Measurements from ENCODE around the gene DPP6. TPM values are rescaled to one million over a fixed set of nuclear protein-coding genes. Genes with fewer than 3 reads are reported as not detected.

The DPP6 gene
- polyA plus RNA-seq, 4 donors, result 42.7 to 61.2 (median 48.9) TPM

GRCh38 chr7:154864523-154864891, 812.3 kb downstream of the DPP6 start:
- DNase-seq (ENCODE audit: low read depth in 4 of 4, low spot score in 3 of 4), result peak in 2 of 4 donors; percentile 33 to 43

GRCh38 chr7:154865984-154866685, 813.9 kb downstream of the DPP6 start:
- DNase-seq (ENCODE audit: low read depth in 4 of 4, low spot score in 3 of 4), result no peak

DNA sequence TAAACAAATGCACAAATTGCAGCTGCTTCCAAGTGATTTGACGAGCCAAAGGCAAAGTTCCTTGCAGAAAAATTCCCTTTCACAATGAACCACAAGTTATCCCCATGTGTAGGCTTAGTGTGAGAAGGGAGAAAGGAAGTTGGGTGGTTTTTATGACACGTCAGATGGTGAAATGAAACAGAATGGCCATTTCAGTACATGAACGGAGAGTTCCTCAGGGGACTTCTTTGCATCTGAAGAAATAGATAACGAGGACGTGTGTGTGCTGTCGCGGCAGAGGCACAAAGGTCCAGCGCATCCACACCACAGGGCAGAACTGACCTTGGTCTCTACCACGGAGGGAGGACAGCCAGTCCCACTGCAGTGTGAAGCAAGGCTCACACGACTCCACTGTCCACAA, 814.9 kb downstream of the DPP6 start:
- DNase-seq (ENCODE audit: low read depth in 4 of 4, low spot score in 3 of 4), result no peak

- DNase-seq (ENCODE audit: low read depth in 4 of 4, low spot score in 3 of 4), result no peak
These were observed 816.7 kb downstream of the DPP6 start for GRCh38 chr7:154868921-154869320.

DNA sequence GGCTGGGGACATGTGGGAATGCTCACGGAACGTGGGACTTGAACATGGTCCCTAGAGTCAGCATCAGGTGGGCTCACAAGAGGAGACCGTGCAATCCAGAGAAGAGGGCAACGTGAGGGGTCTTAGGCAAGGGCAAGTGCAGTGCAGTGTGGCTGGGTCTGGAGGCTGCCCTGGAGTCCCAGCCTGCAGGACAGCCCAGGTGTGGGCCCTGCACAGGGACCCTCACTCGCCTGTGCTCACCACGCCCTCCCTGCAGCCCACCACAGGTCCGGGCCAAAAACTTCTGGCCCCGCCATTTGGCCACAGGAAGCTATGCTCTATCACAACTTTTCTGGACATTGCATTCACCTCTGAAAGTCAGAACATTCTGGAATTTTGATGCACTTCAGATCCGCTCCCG, 817.2 kb downstream of the DPP6 start:
- no peak for DNase-seq (ENCODE audit: low read depth in 4 of 4, low spot score in 3 of 4)

DNA sequence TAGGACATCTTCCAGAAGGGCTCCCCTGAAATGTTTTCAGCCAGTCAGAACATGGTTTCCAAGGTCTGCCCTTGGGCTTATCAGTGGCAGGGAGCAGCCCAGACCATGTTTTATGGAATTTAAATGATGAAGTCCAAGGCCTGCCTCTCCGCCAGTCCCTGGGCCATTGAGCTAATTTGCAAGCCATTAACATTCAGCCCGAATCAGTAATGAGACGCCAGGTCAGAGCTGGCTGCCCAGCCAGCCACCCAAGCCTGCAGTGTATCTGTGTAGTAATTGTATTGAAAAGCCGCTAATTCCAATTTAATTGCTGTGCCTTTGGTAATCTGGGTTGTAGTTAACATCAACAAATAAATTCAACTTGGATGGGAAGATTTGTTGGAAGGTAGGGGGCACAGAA, 819.3 kb downstream of the DPP6 start:
- no peak for DNase-seq (ENCODE audit: low read depth in 4 of 4, low spot score in 3 of 4)

- no peak for DNase-seq (ENCODE audit: low read depth in 4 of 4, low spot score in 3 of 4)
These were observed 819.9 kb downstream of the DPP6 start for GRCh38 chr7:154871928-154872750.

- DNase-seq (ENCODE audit: low read depth in 4 of 4, low spot score in 3 of 4), result no peak
These were observed 820.8 kb downstream of the DPP6 start for GRCh38 chr7:154872811-154873499.

DNA sequence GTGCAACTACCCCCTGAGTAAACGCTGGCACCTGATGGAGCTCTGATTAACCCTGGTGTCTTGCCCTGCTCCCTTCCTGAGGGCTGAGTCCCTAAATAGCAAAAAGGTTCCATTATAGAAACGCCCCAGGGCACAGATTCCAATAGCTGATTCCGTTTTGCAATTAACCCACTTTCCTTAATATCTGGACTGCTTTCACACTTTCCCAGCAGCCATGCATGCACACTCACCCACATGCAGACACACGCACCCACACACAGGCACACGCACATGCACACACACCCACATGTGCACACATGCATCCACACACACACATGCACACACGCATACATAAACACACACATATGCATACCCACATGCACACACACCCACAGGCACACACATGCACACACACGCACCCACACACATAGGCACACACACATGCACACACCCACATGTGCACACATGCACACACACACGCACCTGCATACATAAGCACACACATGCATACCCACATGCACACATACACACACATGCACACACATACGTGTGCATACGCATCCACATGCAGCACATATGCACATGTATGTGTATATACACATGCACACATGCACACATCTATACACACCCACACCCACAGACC, 821.4 kb downstream of the DPP6 start:
- DNase-seq (ENCODE audit: low read depth in 4 of 4, low spot score in 3 of 4), result no peak

DNA sequence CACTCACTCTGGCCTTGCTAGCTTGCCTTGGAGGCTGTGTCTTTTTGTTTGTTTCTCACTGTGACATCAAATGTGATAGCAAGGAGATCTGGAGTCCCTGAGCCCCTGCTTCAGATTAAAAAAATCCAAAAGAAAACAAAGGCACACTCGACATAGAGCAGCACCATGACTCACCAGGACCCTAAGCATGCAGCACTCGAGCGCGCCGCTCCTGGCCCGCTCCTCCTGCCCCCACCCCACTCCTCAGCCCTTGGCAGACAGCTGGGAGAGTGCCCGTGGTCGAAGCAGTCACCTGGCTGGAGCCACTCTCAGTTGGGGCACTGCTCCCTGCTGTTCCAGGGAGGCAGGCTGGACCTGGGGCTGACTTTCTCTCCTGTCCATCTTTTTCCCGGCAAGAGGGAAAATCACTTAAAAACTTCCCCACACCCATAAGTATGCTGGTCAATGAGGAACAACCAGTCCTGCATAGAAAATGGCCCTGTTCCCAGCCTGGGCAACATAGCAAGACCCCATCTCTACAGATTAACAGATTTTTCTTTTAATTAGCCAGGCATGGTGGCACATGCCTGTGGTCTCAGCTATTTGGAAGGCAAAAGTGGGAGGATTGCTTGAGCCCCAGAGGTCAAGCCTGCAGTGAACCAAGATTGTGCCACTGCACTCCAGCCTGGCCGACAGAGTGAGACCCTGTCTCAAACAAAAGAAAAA, 822.4 kb downstream of the DPP6 start:
- no peak for DNase-seq (ENCODE audit: low read depth in 4 of 4, low spot score in 3 of 4)

DNA sequence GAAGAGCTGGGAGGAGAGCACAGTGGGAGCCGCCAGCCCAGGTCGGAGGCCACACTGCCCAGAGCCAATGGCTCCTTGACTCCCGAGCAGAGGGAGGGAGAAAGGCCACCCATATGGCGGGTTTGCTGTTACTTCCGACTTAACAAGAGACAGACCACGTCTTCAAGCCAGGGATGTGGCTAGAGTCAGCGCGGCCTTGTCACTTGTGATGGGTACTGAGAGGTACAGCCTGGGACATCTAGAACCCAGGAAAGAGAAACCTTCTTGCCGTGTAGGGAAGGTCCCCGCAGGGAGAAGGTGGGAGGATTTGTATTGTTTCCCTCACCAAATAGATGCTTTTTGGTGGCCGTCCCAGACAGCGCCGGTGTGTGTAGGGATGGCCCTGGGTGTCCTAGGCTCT, 823.1 kb downstream of the DPP6 start:
- DNase-seq (ENCODE audit: low read depth in 4 of 4, low spot score in 3 of 4), result no peak

DNA sequence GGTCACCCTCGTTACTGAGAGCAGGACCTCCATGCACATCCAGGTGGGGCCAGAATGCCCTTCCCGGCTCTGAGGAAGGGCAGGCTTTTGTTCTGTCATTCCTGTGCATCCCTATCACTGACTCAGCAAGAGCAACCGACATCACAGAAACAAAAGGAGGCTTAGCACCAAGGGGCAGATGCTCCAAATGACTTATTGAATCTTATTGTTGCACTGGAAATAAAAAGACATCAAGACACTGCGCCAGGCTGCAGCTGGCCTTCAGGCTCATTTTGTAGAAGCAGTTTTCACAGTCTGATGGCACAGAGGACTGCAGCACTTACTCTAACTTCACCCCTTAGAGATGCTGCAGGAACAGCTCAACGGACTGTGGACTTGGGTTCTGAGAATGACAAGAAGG, 824.3 kb downstream of the DPP6 start:
- no peak for DNase-seq (ENCODE audit: low read depth in 4 of 4, low spot score in 3 of 4)

GRCh38 chr7:154877031-154877430, 824.8 kb downstream of the DPP6 start:
- DNase-seq (ENCODE audit: low read depth in 4 of 4, low spot score in 3 of 4), result no peak

DNA sequence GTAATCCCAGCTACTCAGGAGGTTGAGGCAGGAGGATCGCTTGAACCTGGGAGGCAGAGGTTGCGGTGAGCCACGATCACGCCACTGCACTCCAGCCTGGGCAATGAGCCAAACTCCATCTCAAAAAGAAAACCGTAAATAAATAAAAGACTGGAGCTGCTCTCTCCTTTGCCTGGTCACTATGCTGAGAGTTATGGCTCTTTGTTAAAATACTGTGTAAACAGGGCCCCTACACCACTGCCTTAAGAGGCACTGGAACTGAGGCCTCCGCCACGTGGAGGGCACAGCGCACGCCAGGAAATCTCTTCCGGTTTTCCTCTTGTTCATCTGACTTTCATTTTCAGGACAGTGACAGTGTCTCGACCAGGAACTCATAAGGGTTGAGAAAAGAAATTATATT, 827.4 kb downstream of the DPP6 start:
- DNase-seq (ENCODE audit: low read depth in 4 of 4, low spot score in 3 of 4), result no peak

DNA sequence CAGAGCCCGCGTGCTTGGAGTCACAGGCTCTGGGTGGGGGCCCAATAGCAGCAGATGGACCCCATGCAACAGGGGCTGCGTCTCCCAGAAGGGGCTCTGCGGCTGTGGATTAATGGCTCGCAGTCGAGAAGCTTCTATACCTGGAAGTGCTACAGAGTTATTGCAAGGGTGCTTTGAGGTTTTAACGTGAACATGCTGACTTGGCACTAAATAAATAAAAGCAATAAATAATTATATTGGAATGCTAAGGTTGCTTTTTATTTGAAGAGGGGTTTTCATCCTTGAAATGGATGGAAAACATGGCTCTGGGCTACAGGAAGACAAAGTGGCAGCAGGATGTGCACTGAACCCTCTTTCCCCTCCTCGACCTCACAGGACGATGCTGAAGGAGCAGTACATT, 828.3 kb downstream of the DPP6 start:
- no peak for DNase-seq (ENCODE audit: low read depth in 4 of 4, low spot score in 3 of 4)

- no peak for DNase-seq (ENCODE audit: low read depth in 4 of 4, low spot score in 3 of 4)
These were observed 828.8 kb downstream of the DPP6 start for GRCh38 chr7:154881026-154881425.

- no peak for DNase-seq (ENCODE audit: low read depth in 4 of 4, low spot score in 3 of 4)
These were observed 829.3 kb downstream of the DPP6 start for GRCh38 chr7:154881526-154881925.

DNA sequence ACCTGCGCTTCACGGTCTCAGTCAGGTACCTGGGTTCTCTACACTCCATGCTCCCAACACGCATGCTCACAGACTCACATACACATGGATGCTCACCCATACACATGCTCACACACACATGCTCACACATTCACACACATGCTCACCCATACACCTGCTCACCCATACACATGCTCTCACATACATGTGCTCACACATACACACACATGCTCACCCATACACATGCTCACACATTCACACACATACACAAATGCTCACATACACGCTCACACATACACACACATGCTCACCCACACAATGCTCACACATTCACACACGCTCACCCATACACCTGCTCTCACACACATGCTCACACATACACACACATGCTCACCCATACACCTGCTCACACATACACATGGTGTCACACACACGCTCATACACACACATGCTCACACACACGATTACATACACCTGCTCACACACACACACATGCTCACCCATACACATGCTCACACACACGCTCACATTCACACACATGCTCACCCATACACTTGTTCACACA, 830.8 kb downstream of the DPP6 start:
- no peak for DNase-seq (ENCODE audit: low read depth in 4 of 4, low spot score in 3 of 4)

DNA sequence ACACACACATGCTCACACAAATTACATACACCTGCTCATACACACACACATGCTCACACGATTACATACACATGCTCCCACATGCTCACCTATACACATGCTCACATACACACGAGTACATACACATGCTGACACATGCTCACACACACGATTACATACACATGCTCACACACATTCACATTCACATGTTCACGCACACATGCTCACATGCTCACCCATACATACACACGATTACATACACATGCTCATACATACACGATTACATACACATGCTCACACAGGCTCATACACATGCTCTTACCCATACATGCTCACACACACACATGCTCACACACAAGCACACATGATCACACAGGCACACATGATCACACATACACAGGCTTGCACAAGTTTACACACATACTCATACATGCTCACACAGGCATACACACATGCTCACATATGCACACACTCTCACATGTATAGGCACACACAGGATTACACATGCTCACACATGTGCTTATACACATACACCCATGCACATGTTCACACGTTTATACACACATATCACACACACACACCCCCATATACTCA, 832.2 kb downstream of the DPP6 start:
- DNase-seq (ENCODE audit: low read depth in 4 of 4, low spot score in 3 of 4), result no peak

DNA sequence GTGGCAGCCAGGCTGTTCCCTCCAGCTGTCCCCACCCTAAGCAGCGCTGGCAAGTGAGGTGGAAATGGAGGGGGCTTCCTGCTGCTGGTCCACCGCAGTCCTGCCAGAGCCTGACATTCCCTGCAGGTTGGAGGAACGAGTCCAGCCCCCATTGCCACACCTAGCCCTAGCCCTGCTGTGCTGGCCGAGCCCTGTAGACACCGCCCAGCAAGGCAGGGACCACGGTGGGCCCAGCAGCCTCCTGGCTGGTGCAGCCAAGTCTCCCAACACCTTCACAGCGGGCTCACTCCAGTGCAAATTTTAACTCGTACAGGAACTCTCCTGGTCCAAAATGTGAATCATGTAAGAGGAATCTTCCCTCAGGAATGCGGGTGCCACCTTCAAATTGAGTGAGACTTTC, 834.4 kb downstream of the DPP6 start:
- DNase-seq (ENCODE audit: low read depth in 4 of 4, low spot score in 3 of 4), result no peak

All from right renal pelvis (tissue), 4 donors.